CD4-positive, alpha-beta T cell treated with Interleukin-17A for 4 hours (primary cell): Measurements from ENCODE around the gene SLC6A19.
A peak's percentile ranks its signal among the peaks of the same experiment; 100 is the strongest.
"Not testable (repeated sequence)": the region's sequence is repeated elsewhere in the genome, so short reads cannot be mapped to it uniquely, and the experiment has no call there.

ENCODE experiments used
- DNase-seq: peaks from one replicate; pipeline ENCODE4 v3.0.0-alpha.2; 2020; ENCODE audit warnings: mixed read lengths

SLC6A19 gene

DNA sequence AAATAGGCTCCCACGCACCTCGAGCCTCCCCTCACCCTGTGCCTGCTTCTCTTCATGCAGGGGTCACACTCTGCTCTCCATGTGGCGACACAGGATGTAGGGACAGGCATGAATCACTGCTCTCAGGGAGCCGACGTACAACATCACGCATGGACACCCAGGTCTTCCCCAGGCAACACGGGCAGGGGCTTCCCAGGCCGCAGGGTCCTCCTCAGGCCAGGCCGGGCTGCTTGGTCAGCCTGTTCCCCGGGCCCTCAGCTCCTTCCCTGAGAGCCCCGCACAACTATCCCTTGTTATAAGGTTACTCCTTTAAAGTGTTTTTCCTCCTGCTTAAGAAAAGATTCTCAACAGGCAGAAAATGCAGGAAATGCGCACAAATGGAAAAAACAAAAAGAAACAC lies 24.8 kb downstream of the SLC6A19 start:
- no peak for DNase-seq

GRCh38 chr5:1226839-1227581 lies 25.6 kb downstream of the SLC6A19 start:
- DNase-seq: no peak

- DNase-seq: no peak
These were observed 26.3 kb downstream of the SLC6A19 start for GRCh38 chr5:1227667-1228066.

DNA sequence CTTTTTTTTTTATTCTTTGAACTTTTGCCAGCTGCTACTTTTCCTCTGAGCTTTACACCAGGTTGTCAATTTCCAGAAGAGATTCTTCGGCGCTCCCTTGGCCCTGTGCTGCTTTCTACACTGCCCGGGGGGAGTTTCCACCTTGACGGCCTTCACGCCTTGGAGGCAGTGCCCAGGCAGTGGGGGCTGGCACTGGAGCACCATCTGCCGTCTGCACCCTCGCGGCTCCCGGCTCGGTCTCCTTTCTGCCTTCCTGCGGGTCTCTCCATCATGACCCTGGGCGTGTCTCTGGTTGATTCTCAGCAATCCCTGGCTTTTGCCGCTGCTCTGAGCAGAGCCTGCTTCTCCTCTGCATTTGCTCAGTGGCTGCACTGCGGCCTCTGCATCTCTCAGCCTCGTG lies 26.7 kb downstream of the SLC6A19 start:
- DNase-seq: no peak

DNA sequence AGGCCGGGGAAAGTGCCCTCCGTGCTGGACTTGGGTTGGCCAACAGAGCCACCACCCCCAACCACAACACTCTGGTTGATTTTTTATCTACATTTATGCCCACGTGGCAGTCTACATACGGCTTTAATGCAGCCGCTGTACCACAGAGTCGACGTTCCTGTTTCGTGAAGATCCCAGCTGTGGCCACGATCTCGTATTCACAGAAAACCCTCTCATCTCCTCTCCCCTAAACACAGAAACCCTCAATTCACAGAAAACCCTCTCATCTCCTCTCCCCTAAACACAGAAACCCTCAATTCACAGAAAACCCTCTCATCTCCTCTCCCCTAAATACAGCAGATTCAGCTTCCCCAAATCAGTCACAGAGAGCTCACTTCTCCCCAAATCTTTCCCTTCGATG lies 27.6 kb downstream of the SLC6A19 start:
- not testable (repeated sequence) for DNase-seq

DNA sequence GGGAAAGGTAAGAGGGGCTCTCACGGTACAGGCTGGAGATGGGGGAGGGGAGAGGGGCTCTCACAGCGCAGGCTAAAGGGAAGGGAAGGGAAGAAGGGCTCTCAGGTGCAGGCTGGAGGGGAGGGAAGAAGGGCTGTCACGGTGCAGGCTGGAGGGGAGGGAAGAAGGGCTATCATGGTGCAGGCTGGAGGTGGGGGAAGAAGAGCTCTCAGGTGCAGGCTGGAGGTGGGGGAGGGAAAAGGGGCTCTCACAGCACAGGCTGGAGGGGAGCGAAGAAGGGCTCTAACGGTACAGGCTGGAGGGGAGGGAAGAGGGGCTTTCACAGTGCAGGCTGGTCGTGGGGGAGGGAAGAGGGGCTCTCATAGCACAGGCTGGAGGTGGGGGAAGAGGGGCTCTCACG lies 28.4 kb downstream of the SLC6A19 start:
- no peak for DNase-seq

DNA sequence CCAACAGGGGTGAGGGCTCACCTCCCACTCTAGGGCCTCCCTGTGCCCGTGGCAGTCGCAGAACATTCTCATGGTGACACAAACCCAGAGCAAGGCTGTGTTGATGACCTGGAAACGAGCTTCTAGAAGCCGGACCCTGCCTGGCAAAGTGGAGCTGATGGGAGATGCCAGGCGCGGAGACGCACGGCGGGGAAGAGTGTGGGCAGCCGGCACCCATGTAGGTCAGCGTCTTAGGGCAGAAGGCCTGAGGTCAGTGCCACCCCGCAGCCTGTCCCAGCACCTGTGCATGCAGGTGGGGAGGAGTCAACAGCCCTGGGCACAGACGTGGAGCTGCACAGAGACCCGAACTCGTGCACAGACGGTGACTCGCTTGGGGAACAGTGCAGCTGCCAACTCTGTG lies 29.2 kb downstream of the SLC6A19 start:
- DNase-seq: no peak

DNA sequence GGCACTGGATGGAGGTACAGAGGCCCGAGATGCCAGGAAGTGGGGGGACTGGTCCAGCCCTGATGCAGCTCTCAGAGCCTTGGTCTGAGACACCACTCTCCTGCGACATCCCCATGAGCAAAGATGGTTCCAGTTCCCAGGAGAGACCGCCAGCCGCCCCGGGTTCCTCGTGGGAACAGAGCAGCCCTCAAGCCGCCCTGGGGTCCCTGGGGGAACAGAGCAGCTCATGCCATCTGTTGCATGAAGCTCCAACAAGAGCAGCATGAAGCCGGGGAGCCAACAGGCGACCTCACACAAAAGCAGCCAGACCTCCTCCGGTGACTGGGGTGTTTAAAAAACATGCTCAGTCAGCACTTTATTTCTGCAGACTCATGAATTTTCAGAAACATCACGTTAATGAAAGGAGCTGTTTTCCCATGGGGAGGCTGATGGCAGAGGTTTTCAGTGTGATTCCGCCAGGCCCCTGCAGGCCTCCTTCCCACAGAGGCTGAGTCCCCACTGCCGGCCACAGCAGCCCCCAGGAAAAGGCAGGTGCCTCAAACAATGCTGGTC lies 30.0 kb downstream of the SLC6A19 start:
- no peak for DNase-seq

DNA sequence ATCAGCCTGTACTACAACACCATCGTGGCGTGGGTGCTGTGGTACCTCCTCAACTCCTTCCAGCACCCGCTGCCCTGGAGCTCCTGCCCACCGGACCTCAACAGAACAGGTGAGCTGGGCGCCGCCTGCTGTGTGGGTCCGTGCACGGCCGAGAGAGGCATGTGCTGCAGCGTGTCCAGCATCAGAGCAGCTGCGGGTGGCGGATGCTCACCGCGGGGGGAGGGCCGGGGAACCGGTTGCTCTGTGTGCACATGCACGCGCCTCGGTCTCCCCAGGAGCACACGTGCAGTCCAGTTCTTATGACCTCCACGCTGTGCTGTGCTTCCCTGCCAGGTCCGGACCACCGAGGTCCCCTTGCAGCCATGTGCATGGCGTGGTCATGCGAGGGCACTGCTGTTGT lies 31.4 kb downstream of the SLC6A19 start:
- no peak for DNase-seq

DNA sequence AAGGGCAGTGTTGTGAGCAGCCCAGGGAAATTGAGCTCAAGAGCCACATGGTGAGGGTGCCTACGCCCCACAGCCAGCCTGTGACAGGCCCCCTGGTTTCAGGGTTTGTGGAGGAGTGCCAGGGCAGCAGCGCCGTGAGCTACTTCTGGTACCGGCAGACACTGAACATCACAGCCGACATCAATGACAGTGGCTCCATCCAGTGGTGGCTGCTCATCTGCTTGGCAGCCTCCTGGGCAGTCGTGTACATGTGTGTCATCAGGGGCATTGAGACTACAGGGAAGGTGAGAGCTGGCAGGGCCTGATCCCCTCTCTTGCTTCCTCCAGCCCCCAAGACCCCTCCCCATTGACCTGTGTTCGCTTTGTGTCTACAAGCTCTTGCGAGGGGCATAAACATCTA lies 34.0 kb downstream of the SLC6A19 start:
- no peak for DNase-seq

DNA sequence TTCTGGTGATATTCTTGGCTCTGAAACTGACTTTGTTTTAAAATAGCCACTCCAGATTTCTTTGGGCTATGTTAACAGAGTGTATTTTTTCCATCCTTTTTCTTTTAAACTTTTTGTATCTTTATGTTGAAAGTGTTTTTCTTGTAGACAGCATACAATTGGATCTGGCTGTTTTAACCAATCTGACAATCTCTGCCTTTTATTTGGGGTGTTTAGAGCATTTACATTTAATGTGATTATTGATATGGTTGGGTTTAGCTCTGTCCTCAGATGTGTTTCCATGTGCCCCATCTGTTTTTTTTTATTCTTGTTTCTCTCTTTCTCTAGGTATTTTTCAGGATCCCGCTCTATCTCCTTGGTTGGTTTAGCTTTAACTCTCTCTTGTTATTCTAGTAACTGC lies 34.4 kb downstream of the SLC6A19 start:
- no peak for DNase-seq

DNA sequence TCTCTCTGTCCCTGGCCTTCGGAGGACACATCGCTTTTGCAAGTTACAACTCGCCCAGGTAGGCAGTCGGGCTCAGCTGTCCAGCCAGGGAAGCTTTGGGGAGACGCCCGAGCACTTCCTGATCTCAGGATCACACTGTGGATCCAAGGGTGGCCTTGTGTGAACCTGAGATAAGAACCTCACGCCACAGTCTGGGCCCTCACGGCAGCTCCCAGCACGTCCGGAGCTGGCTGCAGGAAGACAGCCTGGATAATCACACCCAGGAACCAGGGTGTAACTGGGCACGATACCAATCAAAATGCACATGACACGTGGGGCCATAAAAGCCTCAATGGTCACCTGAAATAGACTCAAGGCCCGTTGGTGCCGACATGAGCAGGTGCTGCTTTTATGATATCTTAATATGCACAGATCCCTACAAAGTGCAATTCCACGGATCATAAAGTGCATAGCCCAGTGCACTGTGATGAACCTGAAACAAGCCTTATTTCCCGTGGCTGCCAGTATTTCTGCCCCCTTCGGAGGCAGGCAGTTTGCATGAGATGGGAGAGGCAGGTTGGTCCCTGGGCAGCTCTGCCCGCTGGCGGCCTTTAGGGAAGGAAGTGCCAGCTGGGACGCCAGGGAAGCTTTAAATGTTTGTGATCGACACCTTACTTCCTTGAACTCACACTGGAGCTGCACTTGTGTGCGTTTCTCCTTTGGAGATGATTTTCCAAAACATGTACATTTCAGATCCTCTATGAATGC lies 38.3 kb downstream of the SLC6A19 start:
- DNase-seq: no peak

DNA sequence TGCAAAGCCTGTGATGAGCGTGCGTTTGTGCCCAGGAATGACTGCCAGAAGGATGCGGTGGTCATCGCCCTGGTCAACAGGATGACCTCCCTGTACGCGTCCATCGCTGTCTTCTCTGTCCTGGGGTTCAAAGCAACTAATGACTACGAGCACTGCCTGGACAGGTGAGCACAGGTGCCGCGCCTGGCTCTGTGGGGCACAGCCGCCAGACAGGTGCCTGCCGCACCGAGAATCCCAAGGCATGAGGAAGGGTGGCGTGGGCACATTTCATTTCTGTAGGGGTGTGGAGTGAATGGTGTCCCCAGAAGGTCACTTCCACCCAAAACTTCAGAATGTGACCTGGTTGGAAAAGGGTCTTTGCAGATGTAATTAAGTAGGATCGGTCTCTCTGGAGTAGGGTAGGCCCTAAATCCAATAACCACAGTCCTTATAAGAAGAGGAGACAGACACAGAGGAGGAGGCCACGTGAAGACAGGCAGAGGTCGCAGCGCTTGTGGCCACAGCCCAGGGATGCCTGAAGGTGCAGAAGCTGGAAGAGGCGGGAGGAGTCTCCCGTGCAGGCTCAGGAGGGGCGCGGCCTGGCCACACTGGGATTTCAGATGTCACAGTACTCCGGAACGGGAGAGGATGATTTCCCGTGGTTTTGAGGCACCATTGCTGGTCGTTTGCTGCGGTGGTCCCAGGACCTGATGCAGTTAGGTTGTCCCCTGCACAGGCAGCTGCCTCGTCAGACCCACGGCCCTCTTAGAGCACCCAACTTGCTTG lies 39.3 kb downstream of the SLC6A19 start:
- DNase-seq: no peak

- no peak for DNase-seq
These were observed 40.2 kb downstream of the SLC6A19 start for GRCh38 chr5:1241509-1242080.

DNA sequence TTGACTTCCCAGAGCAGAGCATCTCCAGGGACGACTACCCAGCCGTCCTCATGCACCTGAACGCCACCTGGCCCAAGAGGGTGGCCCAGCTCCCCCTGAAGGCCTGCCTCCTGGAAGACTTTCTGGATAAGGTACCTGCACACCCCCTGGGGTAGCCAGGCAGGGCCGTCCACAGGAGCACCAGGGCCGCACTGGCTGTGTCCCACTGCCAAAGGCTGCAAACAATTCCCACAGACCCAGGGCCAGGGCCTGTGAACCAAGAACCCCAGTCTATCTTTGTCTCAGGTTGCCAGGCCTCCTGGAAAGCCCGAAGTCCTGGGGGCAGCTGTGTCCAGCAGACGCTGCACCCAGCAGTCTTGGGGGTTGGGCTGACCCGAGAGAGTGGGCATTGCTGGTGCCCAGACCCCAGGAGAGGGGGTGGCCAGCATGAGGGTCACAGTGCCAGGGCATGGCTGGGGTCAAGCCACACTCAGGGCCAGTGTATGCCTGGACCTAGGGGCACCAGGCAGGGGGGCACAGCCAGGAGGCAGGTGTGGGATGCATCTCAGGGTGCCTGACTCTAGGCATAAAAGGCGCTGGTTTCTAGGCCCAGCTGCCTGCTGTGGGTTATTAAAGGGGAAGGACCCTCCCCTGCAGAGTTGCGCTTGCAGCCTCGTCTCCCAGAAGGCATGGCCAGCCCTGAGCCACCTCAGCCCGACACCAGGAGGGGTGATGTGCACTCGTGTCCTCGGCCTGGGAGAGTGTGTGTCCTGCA lies 41.5 kb downstream of the SLC6A19 start:
- DNase-seq: no peak

DNA sequence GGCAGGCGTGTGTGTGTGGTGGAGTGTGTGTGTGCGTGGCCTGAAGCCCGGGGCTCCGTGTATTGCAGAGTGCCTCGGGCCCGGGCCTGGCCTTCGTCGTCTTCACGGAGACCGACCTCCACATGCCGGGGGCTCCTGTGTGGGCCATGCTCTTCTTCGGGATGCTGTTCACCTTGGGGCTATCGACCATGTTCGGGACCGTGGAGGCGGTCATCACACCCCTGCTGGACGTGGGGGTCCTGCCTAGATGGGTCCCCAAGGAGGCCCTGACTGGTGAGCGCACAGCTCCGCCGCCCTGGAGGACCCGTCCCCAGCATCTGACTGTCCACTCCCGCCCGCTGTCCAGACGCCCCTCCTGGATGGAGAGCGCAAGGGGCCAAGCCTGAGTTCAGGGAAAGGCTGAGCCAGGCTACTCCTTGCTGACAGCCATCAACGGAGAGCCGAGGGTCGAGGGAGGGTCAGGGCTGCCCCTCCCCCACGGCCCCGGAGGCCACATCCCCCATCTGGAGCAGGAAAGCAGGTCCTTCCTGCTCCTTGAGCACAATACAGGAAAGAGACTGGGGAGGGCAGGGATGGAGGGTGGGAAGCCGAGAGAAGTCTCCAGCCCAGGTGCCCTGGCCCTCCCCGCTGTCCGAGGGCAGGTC lies 42.2 kb downstream of the SLC6A19 start:
- DNase-seq: no peak

DNA sequence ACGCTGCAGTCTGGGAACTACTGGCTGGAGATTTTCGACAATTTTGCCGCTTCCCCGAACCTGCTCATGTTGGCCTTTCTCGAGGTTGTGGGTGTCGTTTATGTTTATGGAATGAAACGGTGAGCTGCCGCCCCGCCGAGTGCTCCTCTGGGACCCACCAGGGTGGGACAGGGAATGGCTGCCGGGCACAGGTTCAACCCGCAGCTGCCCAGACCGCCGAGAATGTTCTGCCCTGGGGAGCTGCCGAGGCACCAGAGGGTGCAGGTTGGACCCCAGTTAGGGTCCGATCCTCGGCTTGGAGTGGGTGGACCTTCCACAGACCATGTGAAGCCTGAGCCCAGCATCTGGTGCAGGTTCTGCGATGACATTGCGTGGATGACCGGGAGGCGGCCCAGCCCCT lies 42.9 kb downstream of the SLC6A19 start:
- DNase-seq: no peak

GRCh38 chr5:1244976-1245375 lies 43.6 kb downstream of the SLC6A19 start:
- no peak for DNase-seq

DNA sequence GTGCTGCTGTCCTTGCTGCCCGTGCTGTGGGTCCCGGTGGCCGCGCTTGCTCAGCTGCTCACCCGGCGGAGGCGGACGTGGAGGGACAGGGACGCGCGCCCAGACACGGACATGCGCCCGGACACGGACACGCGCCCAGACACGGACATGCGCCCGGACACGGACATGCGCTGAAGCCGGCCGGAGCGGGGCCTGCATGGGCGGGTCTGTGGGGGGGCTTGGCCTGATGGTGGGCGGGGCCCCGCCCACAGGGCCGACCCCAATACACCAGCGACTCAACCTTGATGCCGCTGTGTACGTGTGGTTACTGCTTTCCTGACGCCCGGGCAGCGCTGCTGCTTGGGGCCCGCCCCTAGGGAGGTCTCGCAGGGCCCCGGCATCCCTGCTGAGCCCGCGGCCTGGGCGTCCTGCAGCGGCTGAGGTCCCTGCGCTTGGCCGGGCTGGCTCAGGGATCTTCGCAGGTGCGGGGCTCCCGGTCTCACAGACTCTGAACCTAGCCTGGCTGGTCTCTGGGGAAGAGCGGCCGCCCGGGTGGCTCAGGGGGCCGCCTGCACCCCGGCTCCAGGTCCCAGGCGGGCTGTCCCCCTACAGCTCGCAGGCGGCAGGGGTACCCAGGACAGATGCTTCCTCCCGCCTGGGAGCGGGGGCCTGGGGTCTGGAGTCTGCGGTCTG lies 44.6 kb downstream of the SLC6A19 start:
- DNase-seq: no peak

DNA sequence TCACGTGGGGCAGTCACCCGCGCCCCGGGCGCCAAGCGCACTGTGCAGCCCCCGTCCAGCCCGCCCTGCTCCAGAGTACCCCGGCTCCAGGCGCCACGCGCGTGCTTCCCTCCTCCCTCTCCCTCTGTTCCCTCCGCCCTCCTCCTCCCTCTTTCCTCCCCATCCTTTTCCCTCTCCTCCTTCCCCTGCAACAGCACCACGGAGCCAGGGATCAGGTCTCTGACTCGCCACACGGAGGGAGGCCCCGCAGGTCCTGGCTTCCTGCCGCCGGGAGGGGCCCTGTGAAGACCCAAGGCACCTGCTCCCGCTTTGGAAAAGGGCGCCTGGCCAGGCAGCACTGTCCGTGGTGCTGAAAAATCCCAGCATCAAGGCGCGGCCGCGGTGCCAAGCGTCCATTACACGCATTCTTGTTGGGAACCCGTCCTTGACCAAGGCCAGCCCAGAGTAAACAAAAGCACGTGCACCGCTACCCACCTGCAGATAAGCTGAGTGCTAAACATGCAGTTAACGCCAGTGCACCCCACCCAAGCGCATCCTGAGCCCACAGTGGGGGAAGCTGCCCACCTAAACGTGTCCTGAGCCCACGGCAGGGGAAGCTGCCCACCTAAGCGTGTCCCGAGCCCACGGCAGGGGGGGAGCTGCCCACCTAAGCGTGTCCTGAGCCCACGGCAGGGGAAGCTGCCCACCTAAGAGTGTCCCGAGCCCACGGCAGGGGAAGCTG lies 45.5 kb downstream of the SLC6A19 start:
- peak; percentile 43 for DNase-seq

DNA sequence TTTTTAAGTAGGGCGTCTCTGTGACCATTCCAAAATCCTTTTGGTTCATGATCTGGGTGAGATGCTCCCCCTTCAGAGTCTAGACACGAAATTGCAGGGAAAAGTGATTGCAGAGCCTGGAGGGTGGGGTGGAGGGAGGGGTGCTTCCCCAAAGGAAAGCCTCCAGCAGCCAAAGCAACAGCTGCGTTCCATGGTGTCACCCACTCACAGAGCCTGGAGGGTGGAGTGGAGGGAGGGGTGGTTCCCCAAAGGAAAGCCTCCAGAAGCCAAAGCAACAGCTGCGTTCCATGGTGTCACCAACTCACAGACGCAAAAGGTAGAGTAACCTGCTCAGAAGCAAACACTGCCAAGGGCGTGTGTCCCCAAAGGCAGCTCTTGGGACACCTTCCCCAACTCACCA lies 46.4 kb downstream of the SLC6A19 start:
- DNase-seq: no peak
